MM.1S (cell line): Measurements from ENCODE around the gene KLF6.

Experiments
- DNase-seq: peaks from one replicate; pipeline ENCODE4 v3.0.0-alpha.2; 2015
- H2AFZ ChIP-seq: fragments of 300-600 bp; sonication (generic); 2 replicates; pipeline ENCODE4 v1.6.0; 2016; ENCODE audit warnings: antibody characterized with exemption, low read length
- H3F3A ChIP-seq: fragments of 300-600 bp; sonication (generic); 2 replicates; pipeline ENCODE4 v1.6.1; 2016; ENCODE audit warnings: mild to moderate bottlenecking, antibody characterized with exemption, low read length, moderate library complexity, mixed read lengths; ENCODE audit not compliant: insufficient read depth
- H3K27ac ChIP-seq: fragments of 300-600 bp; sonication (generic); 2 replicates; pipeline ENCODE4 v1.5.1; 2016; ENCODE audit warnings: mild to moderate bottlenecking, low read length
- H3K27me3 ChIP-seq: fragments of 300-600 bp; sonication (generic); replicated peaks from 2 replicates; pipeline ENCODE4 v1.6.0; 2016; ENCODE audit warnings: low read length; ENCODE audit not compliant: insufficient read depth
- H3K36me3 ChIP-seq: fragments of 300-600 bp; sonication (generic); replicated peaks from 2 replicates; pipeline ENCODE4 v1.6.1; 2016; ENCODE audit warnings: mild to moderate bottlenecking, low read length, mixed read lengths; ENCODE audit not compliant: insufficient read depth
- H3K4me1 ChIP-seq: fragments of 300-600 bp; sonication (generic); 2 replicates; pipeline ENCODE4 v1.6.1; 2016; ENCODE audit warnings: low read length, mixed read lengths
- H3K4me2 ChIP-seq: fragments of 300-600 bp; sonication (generic); 2 replicates; pipeline ENCODE4 v1.6.0; 2016; ENCODE audit warnings: low read depth, low read length
- H3K4me3 ChIP-seq: fragments of 300-600 bp; sonication (generic); 2 replicates; pipeline ENCODE4 v1.5.1; 2016; ENCODE audit warnings: low read length, mixed read lengths
- H3K79me2 ChIP-seq: fragments of 300-600 bp; sonication (generic); 2 replicates; pipeline ENCODE4 v1.6.1; 2016; ENCODE audit warnings: mixed run types, low read length, mixed read lengths
- H3K9ac ChIP-seq: fragments of 300-600 bp; sonication (generic); 2 replicates; pipeline ENCODE4 v1.6.1; 2016; ENCODE audit warnings: low read length, mixed read lengths
- H3K9me2 ChIP-seq: fragments of 300-600 bp; sonication (generic); replicated peaks from 2 replicates; pipeline ENCODE4 v1.6.1; 2016; ENCODE audit warnings: mild to moderate bottlenecking, low read length, mixed read lengths; ENCODE audit not compliant: insufficient read depth
- H3K9me3 ChIP-seq: fragments of 300-600 bp; sonication (generic); replicated peaks from 2 replicates; pipeline ENCODE4 v1.6.1; 2016; ENCODE audit warnings: mild to moderate bottlenecking, low read length, mixed read lengths; ENCODE audit not compliant: insufficient read depth
- H4K20me1 ChIP-seq: fragments of 300-600 bp; sonication (generic); 2 replicates; pipeline ENCODE4 v1.6.1; 2016; ENCODE audit warnings: mild to moderate bottlenecking, low read length, moderate library complexity, mixed read lengths; ENCODE audit not compliant: insufficient read depth
- EZH2 ChIP-seq: fragments of 300-600 bp; sonication (generic); optimal IDR thresholded peaks from 2 replicates; pipeline ENCODE3; 2017; ENCODE audit warnings: low read depth, mild to moderate bottlenecking, antibody characterized with exemption, low read length, mixed read lengths
- EZH2phosphoT487 ChIP-seq: fragments of 300-600 bp; sonication (generic); IDR thresholded peaks from 2 replicates; pipeline ENCODE4 v1.6.1; 2018; ENCODE audit warnings: antibody characterized with exemption, low read length
- TF ChIP-seq, protein P1 (sequence below): fragments of 300-600 bp; sonication (generic); IDR thresholded peaks from 2 replicates; pipeline ENCODE4 v1.5.1; 2016; ENCODE audit warnings: antibody characterized with exemption, low read length, mixed read lengths

Gene KLF6

DNA sequence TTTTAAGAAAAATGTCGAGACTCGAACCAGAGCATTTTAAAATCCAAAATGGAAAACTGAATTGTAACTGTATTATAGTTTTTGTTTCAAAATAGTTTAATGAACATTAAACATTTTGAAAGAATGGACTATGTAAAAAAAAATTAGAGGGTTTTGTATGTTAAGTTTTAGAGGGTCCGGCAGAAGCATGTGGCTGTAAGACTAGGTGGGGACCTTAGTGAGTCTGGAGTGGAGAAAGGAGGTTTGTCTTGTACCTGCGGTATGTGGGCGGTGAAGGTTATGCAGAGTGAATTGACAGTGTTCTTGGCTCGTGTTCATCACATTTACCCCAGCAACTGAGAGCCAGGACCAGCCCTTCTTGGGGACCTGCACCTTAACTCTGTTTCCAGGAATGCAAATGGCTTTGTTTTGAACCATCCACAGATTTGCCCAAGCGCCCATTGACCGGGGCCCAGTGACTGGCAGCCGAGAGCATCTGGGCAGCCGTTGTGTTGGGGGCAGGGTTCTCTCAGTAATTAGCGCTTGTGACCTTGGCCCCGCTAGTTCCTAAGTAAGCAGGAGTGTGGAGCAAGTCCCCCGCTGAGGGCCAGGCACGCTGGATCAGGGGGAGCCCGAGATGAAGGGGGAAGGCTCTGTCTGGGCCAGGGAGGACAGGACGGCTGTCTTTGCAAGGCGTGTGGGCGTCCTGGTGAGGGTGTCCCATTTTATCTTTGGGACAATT is 1.4 kb upstream of the KLF6 start:
- Histone ChIP-seq H3K27ac (peak overlapping the region; percentile 84; the same call in 1 of the 2 replicates), H3K4me1 (peaks cover 10% of the 10 kb centered on the region), H3K9ac (peak overlapping the region; percentile 99), H3K79me2 (peaks cover 39% of the 10 kb centered on the region), H3K9me3 (no peaks in the 10 kb centered on the region), H3K36me3 (peaks cover 11% of the 10 kb centered on the region), H3K27me3 (no peaks in the 10 kb centered on the region), H3K4me3 (peak overlapping the region; percentile 83), H3F3A (peaks cover 39% of the 10 kb centered on the region), H4K20me1 (peaks cover 4% of the 10 kb centered on the region; the same call in 1 of the 2 replicates), H3K9me2 (no peaks in the 10 kb centered on the region), H2AFZ (no peak overlapping the region), H3K4me2 (peak overlapping the region; percentile 92)
- no peak for TF ChIP-seq EZH2phosphoT487
- DNase-seq: no peak

DNA sequence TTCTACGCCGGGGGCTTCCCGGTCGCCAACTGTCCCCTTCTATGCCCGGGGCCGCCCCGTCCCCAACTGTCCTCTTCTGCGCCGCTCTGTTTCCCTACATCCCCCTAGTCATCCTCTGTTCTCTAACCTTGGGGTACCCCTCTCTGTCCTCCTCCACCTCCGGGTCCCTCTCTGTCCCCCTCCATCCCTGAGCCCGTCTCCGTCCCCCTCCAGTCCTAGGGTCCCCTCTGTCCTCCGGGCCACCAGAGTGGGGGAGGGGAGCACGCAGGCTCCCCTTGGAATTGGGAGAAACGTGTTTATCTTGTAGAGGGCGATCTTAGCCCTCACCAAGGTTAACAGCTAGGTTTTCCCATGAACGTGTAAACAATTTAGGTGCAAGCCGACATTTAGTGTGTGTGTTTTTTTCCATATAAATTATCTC is 852 bp upstream of the KLF6 start:
- Histone ChIP-seq H3K79me2 (peaks cover 45% of the 10 kb centered on the region), H3K9me3 (no peaks in the 10 kb centered on the region), H3F3A (peaks cover 45% of the 10 kb centered on the region), H3K27ac (peak overlapping the region; percentile 84), H3K9ac (peak overlapping the region; percentile 99), H3K36me3 (peaks cover 17% of the 10 kb centered on the region), H3K9me2 (no peaks in the 10 kb centered on the region), H3K4me1 (peaks cover 16% of the 10 kb centered on the region), H3K4me2 (peak overlapping the region; percentile 92), H2AFZ (no peak overlapping the region), H3K27me3 (no peaks in the 10 kb centered on the region), H3K4me3 (peak overlapping the region; percentile 83), H4K20me1 (peaks cover 4% of the 10 kb centered on the region; the same call in 1 of the 2 replicates)
- peak; percentile 47 for DNase-seq
- TF ChIP-seq EZH2phosphoT487 (no peak), EZH2 (no peak)
- TF ChIP-seq, protein P1, sequence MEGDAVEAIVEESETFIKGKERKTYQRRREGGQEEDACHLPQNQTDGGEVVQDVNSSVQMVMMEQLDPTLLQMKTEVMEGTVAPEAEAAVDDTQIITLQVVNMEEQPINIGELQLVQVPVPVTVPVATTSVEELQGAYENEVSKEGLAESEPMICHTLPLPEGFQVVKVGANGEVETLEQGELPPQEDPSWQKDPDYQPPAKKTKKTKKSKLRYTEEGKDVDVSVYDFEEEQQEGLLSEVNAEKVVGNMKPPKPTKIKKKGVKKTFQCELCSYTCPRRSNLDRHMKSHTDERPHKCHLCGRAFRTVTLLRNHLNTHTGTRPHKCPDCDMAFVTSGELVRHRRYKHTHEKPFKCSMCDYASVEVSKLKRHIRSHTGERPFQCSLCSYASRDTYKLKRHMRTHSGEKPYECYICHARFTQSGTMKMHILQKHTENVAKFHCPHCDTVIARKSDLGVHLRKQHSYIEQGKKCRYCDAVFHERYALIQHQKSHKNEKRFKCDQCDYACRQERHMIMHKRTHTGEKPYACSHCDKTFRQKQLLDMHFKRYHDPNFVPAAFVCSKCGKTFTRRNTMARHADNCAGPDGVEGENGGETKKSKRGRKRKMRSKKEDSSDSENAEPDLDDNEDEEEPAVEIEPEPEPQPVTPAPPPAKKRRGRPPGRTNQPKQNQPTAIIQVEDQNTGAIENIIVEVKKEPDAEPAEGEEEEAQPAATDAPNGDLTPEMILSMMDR: no peak

GRCh38 chr10:3785251-3785850 is 342 bp upstream of the KLF6 start:
- Histone ChIP-seq H2AFZ (no peak overlapping the region), H3K4me3 (peak overlapping the region; percentile 83), H3K27ac (peak overlapping the region; percentile 99), H3K79me2 (peaks cover 50% of the 10 kb centered on the region), H3K4me1 (peaks cover 21% of the 10 kb centered on the region), H3K4me2 (peak overlapping the region; percentile 92), H4K20me1 (peaks cover 9% of the 10 kb centered on the region; the same call in 1 of the 2 replicates), H3K9me2 (no peaks in the 10 kb centered on the region), H3K9me3 (no peaks in the 10 kb centered on the region), H3K36me3 (peaks cover 20% of the 10 kb centered on the region), H3F3A (peaks cover 45% of the 10 kb centered on the region), H3K27me3 (no peaks in the 10 kb centered on the region), H3K9ac (peak overlapping the region; percentile 99)
- no peak for TF ChIP-seq EZH2phosphoT487
- no peak for TF ChIP-seq EZH2
- peak; percentile 98 for DNase-seq

DNA sequence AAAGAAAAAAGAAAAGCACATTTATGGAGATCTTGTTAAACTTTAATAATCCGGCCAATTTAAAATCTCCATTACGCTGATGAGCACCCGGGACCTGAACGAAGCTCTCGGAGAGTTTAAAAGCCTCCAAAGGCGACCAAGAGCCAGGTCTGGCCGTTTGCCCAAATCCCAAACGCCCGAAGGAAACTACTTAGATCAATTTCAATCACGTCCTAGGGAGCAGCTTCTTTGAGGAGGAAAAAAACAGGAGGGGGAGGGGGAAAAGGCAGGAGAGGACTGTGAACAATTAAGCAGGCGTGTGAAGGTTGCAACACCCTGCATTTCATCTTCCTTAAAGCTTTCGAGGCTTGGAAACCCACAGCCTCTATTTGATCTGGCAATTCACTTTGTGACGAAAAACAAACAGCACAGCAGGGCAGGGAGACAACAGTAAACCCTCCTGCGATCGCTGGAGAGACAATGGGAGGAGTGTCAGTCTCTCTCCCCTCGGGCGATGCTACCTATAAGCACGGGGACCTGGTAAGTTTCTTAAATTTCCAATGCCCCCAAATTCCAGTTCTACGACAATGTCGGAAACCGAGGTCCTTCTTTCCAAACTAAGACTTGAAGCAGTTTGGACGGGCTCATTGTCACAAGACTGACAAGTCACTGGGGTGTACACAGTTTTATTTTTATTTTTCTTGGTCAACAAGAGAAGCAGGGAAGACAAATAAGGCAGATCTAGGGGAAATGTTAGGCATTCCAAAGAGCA is 1.2 kb downstream of the KLF6 start:
- Histone ChIP-seq H3K4me2 (peak overlapping the region; percentile 78), H2AFZ (no peak overlapping the region), H3K9ac (peak overlapping the region; percentile 98), H3K36me3 (peaks cover 35% of the 10 kb centered on the region), H3F3A (peaks cover 58% of the 10 kb centered on the region), H3K4me1 (peaks cover 22% of the 10 kb centered on the region), H3K4me3 (peak overlapping the region; percentile 85), H3K27ac (peak overlapping the region; percentile 99), H3K79me2 (peaks cover 65% of the 10 kb centered on the region), H3K27me3 (no peaks in the 10 kb centered on the region), H4K20me1 (peaks cover 14% of the 10 kb centered on the region; the same call in 1 of the 2 replicates), H3K9me3 (no peaks in the 10 kb centered on the region), H3K9me2 (no peaks in the 10 kb centered on the region)
- peak; percentile 45 for DNase-seq
- TF ChIP-seq EZH2phosphoT487: no peak
- no peak for TF ChIP-seq EZH2
- TF ChIP-seq, protein P1: no peak
